ENCODE results near the gene LGI1.
"Not testable (repeated sequence)": the region's sequence is repeated elsewhere in the genome, so short reads cannot be mapped to it uniquely, and the experiment has no call there.

LGI1 gene

DNA sequence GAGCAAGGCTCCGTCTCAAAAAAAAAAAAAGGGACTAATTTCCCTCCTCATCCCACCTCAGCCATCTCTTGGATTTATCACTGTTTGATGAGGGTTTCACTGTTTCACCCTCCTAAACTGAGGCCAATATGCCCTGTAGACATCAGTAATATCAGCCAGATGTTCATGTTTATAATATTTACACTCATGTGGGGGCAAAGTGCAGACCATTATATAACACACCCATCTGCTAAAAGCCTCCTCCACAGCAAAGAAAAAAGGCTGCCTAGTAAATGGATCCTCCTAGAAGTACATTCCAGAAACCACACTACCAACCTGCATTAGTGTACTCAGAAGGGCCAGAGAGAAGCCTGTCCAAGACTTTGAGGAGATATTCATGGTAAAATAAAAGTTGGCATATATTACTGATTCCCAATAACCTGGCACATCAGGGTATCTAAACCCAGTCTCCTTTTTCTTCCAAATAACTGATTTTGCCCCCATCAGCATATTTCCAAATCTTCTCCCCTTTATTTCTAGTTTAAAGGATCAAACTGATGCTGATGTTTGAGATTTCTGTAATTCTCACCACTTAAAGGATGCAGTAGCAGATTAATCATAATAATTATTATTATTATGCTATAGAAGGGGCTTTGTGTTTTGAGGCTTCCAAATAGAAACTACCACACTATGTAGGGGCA lies 55.1 kb downstream of the LGI1 start:
- DNase-seq, result no peak

DNA sequence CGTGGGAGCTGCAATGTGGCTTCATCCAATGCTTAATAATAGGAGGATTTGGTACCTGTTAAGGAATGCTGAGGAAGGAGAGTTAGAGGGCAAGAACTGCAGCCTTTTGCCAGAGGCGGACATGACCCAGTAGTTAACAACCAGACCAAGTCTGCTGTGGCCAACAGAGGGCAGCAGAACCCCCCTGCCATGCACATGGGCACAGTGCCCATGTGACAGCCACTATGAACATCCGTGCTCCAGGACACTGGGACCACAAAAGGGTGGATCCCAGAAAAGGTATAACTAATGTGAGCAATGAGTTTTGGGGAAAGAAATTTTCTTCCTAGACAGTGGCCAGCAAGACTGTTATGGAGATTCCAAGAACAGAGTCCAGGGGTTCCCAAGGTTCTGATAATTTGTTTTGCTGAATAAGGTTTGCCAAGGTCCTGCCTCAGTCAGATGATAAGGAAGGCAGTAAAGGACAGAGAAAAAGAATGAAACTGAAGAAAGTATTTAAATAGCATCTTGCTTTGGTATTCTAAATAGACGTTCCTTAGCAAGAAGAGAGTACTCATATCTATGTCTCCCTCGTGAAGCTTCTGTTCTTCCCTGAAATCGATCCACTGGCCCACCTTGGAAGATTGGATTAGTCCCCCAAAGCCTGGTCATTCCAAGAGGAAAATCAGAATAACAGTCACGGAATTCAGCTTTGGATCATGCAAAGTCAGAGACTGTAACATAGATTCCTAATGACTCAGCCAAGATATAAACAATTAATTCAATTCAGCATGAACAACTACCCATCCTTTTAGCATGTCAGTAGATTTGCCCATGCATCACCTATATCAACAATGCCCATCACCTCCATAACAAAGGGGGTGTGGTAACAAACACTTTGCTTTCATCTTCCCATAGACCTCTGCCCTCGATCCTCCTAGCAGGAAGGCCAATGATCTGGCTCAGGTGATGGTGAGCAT lies 56.0 kb downstream of the LGI1 start:
- no peak for DNase-seq

DNA sequence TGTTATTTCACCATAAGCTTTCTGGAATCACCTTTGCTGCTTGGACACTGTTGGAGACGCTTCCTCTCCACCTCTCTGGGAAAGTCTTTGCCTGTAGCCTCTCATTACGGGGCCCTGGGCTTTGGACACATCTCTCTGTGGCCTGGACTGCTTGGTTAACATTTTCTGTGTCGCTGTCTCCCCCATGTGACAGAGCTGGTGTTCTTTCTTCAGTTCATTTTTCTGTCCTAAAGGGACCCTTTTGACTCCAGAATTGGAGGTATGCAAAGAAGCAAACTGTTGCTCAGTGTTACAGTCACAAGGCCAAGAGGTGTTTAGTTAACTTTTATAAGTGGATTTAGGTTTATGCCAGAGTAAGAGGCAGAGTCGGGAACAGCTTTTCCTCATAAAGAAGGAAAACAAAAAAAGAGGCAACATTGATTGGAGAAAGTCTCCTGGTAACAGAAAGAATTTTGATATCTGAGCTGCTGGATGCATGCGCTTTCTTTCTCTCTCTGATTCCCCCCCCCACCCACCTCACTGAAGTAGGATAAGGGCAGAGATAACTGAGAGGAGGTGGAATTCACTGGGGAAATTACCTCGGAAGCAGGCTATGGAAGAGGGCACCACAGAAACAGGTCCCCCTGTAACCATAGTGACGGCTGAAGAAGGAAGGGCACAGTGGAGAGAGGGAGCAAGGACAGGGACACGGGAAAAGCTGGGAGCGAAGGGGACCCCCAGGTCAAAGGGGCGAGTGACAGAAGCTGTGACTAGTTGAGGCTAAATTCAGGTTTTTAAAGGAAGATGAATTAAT lies 57.8 kb downstream of the LGI1 start:
- DNase-seq, result no peak

DNA sequence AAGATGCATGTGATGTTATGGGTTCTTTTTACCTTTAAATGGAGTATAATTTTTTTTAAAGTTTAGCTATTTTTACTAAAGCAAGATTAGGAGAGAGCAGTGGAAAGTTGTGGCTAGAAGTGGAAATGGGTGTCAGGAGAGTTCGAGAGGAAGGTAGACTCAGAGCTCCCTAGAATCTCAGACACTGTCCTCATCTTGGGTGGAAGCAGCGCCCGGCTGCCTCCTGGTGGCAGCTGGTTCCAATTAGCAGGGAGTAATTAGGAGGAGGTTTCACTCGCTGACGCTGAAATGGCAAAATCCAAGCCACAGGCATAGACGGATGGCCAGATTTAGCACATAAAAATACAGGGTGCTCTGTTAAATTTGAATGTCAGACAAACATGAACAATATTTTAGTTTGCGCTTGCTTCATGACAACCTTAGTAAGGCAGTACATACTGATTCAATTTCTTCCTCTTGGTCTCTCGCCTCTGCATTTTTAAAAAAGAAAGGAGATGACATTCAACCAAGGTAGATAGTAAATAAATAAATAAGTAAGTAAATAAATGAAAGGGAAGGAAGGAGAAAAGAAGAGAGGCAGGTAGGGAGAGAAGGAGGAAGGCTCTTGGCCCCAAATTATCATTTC lies 58.5 kb downstream of the LGI1 start:
- DNase-seq, result peak; percentile 24

DNA sequence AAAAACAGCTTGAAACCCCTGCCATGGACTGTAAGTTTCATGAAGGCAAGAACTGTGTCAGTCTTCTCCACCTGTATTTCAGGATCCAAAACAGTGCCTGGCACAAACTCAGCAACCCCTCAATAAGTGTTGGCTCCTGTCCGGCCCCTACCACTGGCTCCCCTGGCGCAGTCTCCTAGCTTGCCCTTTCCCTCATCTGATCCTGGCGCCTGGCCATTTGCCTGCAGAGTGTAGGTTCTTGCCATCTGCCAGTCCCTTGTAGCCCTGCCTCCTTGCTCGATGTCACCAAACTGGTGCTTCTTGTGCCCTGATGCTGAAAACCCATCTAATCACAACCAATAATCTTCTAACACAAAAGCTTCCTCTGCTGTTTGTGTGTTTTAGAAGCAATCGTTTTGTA lies 60.4 kb downstream of the LGI1 start:
- DNase-seq, result no peak

DNA sequence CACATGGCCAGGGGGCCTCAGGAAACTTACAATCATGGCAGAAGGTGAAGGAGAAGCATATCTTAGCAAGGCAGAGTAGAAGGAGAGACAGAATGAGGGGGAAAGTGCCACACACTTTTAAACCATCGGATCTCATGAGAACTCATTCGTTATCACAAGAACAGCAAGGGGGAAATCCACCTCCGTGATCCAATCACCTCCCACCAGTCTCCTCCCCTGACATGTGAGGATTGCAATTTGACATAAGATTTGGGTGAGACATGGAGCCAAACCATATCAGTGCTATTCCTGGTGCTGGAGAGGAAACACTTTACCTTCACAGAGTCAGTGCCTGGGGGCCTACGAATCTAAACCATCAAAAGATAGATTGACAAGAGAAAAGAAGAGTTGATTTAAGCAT lies 61.8 kb downstream of the LGI1 start:
- DNase-seq, result no peak

DNA sequence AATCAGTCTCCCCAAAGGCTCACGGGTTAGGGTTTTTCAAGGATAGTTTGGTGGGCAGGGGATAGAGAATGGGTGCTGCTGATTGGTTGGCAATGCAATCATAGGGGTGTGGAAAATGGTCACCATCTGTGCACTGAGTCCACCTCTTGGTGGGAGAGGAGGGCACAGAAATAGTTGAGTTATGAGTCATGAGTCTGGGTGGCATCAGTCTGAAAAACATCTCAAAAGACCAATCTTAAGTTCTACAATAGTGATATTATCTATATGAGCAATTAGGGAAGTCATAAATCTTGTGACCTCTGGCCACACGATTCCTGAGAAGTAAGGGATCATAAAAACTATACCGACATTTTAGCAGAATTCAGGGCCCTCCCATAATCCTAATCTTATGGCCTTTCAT lies 62.7 kb downstream of the LGI1 start:
- DNase-seq, result no peak

DNA sequence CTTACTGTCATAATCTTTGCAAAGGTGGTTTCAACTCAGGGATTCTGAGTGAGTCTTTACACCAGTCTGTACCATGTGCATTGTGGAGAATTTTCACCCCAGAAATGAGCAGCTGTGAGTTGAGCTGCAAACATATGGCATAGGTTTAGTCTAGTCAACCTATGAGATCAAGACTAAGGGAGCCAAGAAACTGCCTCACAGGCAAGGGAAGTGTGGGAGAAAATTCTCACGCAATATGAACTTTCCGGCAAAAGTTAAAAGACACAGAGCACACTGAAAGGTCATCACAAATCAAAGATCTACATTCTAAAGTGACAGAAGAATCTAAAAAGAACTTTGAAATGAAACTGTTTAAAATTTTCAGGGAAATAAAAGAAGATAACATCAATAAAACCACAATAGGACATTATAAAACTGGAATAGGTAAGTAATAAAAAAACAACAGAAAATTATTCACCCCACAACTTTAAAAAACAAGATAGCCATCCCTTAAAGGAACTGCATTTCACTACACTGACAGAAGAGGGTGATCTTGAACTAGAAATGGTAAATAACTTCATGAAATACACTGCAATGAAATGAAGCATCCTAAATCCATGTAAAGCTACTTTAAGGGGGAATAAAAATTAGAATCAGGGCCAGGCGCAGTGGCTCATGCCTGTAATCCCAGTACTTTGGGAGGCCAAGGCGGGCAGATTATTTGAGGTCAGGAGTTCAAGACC lies 63.5 kb downstream of the LGI1 start:
- no peak for DNase-seq

DNA sequence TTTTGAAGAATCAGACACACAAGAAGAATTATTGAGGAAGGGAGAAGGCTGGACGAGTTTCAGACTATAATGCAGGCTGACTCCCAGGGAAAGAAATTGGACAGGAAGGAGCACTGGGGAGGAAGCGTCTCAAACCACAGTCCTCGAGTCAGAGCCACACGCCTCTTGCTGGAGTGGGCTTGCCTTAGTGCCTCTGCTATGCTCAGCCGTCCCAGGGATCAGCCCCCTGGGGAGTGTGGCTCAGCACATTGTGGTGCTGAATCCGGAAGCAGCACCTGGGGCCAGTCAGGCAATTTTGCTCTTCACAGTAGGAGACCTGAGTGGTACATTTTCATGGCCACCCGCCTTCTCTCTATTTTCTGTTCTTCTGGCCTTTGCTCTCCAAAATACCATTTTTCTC lies 68.6 kb downstream of the LGI1 start:
- no peak for DNase-seq

DNA sequence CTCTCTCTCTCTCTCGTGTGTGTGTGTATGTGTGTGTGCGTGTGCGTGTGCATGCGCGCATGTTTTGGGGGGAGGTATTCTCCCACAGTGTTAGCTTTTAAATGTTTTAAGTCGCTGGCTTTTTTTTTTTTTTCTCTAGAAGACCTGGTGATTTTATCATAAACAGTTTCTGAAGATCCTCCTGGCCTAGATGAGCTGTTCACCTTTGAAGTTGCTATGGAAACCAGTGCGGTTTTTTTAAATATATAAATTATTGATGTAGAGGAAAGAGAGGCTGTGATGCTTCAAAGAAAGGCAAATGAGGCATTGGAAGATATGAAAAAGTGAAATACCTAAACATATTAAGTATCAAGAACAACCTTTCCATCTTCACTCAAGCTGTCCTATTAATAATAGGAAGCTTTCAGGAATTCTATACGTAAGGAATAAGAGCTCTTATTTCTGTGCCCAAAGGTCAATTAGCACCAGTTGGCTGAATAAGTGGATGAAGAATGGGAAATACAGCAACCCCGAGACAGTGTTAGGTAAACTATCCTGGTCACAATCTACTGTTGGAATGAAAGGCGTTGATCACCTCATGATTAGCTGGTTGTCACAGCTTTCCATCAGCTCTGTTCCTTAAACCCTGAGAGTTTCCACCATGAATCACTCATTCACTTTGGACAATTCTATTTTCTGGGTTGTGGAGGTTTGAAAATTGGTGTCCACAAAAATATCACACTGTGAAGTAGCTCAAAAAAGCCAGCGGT lies 69.5 kb downstream of the LGI1 start:
- DNase-seq, result no peak

DNA sequence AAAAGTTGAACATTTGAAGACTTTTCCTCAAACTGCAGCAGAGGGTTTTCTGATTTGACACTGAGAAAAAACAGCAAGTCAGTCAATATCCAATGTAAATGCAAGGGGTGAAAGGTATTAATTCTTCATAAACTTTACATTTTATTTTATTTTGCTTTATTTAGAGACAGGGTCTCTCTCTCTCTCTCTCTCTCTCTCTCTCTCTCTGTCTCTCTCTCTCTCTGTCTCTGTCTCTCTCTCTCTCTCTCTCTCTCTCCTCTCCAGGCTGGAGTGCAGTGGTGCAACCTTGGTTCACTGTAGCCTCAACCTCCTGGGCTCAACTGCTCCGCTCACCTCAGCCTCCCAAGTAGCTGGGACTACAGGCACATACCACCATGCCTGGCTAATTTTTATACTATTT lies 73.3 kb downstream of the LGI1 start:
- not testable (repeated sequence) for DNase-seq

DNA sequence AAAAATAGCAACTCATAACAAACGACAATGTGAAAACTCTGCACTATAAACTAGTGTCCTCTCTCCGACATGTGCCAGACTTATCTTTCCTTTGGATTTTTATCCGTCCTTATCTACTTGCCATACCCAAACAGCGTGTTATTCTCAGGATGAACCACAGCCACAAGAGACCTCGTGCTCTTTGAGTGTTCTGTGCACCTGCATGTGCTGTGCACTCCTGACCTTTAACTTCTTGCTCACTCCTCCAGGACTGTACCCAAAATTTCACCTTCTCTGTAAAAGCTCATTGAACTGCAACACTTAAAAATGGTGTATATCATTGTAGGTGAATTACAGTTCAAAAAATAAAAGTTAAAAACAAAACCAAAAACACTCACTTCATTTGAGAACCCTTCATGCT lies 78.0 kb downstream of the LGI1 start:
- DNase-seq, result no peak

DNA sequence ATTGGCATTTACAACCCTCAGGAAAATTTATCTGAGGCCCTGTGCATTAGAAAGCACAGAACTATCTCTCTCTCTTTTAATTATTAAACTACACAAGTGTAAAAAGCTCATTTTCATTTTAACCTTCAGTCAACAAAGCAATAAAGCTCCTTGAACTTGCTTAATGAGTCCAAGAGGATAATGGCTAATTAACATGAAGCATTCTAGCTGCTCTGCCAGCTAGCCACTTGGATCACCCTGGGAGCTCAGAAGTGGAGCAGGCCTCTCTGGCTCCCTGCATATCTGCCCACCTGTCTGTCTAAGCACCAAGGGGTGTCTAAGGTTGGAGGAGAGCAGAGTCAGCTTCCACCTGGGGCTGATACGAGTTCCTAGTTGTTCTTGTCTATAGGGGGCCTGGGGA lies 80.1 kb downstream of the LGI1 start:
- no peak for DNase-seq

DNA sequence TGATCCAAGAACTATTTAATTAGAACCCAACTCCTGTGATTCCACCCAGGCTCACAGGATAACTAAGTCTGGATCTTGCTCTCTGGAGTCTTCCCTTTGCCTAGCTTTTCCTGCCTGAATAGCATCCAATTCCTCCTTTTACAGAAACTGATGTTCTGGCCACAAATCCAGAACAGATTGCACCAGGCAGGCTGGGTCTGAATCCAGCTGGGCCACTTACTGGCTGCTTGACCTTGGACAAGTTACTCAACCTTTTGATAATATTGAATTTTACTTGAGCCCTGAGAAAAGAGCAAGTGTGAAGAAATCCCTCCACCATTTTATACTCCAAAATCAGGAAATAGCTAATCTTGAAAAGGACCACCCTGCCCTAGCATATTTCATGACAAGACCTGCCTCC lies 80.5 kb downstream of the LGI1 start:
- DNase-seq, result no peak

DNA sequence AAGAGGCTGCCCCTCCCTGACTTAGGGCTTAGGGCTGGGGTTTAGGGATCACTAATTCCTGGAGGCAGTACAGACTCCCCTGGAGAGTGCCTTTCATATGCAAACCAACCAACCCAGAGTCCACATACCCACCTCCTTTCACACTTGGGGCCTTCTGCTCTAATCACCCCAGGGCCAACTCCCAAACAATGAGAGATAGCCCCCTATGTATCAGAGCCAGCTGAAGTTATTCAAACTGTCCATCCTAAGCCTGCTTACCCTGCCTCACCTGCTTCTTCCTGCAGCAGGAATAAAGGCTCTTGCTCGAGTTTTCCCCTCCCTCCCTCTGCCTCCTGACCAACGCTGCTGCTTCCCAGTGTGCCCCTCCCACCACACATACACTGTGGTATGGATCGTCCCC lies 84.2 kb downstream of the LGI1 start:
- DNase-seq, result no peak

DNA sequence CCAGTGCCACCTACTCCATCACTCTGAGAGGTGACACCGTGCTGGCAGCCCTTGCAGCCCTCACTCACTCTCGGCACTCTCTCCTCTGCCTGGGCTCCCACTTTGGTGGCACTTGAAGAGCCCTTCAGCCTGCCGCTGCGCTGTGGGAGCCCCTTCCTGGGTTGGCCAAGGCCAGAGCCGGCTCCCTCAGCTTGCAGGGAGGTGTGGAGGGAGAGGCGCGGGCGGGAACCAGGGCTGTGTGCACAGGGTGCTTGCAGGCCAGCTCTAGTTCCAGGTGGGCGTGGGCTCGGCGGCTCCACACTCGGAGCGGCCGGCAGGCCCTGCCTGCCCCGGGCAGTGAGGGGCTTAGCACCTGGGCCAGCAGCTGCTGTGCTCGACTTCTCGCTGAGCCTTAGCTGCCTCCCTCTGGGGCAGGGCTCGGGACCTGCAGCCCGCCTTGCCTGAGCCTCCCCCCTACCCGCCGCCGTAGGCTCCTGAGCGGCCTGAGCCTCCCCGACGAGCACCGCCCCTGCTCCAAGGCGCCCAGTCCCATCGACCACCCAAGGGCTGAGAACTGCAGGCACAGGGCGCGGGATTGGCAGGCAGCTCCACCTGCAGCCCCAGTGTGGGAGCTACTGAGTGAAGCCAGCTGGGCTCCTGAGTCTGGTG lies 87.4 kb downstream of the LGI1 start:
- no peak for DNase-seq

All from NCI-H774 (cell line).